HEK293T (cell line): ENCODE measurements around the gene TRPV3.

ENCODE experiments used
- CTCF ChIA-PET: fragments of 350-600 bp; formaldehyde crosslinking; extraction: SDS; loops from one replicate; lab custom pipeline; 2021; ENCODE audit warnings: antibody characterized with exemption, inconsistent platforms; lab: Yijun Ruan, JAX
- POLR2A ChIA-PET: fragments of 350-600 bp; formaldehyde crosslinking; extraction: SDS; loops from one replicate; lab custom pipeline; 2020; ENCODE audit warnings: antibody characterized with exemption, inconsistent platforms; lab: Yijun Ruan, JAX
- DNase-seq: peaks from one replicate; pipeline ENCODE4 v3.0.0; 2012; ENCODE audit warnings: mixed read lengths; ENCODE audit errors: extremely low spot score
- ARNT ChIP-seq: fragments of 450-650 bp; IDR thresholded peaks from 2 replicates; pipeline ENCODE4 v1.6.1; 2017; ENCODE audit warnings: mild to moderate bottlenecking
- BHLHE40 ChIP-seq: fragments of 450-650 bp; IDR thresholded peaks from 2 replicates; pipeline ENCODE4 v1.6.1; 2016; ENCODE audit warnings: mild to moderate bottlenecking, moderate library complexity, borderline replicate concordance
- CTBP1 ChIP-seq: fragments of 450-650 bp; IDR thresholded peaks from 2 replicates; pipeline ENCODE4 v1.6.1; 2016; ENCODE audit warnings: borderline replicate concordance
- ELF4 ChIP-seq: fragments of 450-650 bp; IDR thresholded peaks from 2 replicates; pipeline ENCODE4 v1.6.1; 2017; ENCODE audit warnings: antibody characterized with exemption
- FOXA1 ChIP-seq: fragments of 450-650 bp; IDR thresholded peaks from 2 replicates; pipeline ENCODE4 v1.6.1; 2016; ENCODE audit warnings: mild to moderate bottlenecking
- FOXK2 ChIP-seq: fragments of 450-650 bp; IDR thresholded peaks from 2 replicates; pipeline ENCODE4 v1.6.1; 2016; ENCODE audit warnings: mild to moderate bottlenecking
- FOXM1 ChIP-seq: fragments of 450-650 bp; IDR thresholded peaks from 2 replicates; pipeline ENCODE4 v1.6.1; 2017; ENCODE audit warnings: mild to moderate bottlenecking, borderline replicate concordance
- HDGF ChIP-seq: fragments of 450-650 bp; IDR thresholded peaks from 2 replicates; pipeline ENCODE4 v1.6.1; 2017; ENCODE audit warnings: antibody characterized with exemption, borderline replicate concordance
- L3MBTL2 ChIP-seq: fragments of 450-650 bp; conservative IDR thresholded peaks from 2 replicates; pipeline ENCODE4 v1.6.1; 2016; ENCODE audit warnings: mild to moderate bottlenecking
- LEF1 ChIP-seq: fragments of 450-650 bp; IDR thresholded peaks from 2 replicates; pipeline ENCODE4 v1.6.1; 2017; ENCODE audit warnings: mild to moderate bottlenecking, borderline replicate concordance
- NFRKB ChIP-seq: fragments of 450-650 bp; IDR thresholded peaks from 2 replicates; pipeline ENCODE4 v1.6.1; 2016; ENCODE audit warnings: mild to moderate bottlenecking, moderate library complexity
- PKNOX1 ChIP-seq: fragments of 450-650 bp; IDR thresholded peaks from 2 replicates; pipeline ENCODE4 v1.6.1; 2016
- SP1 ChIP-seq: fragments of 450-650 bp; IDR thresholded peaks from 2 replicates; pipeline ENCODE4 v1.6.1; 2017
- SUZ12 ChIP-seq: fragments of 450-650 bp; IDR thresholded peaks from 2 replicates; pipeline ENCODE4 v1.6.1; 2016; ENCODE audit warnings: mild to moderate bottlenecking
- TARDBP ChIP-seq: fragments of 450-650 bp; IDR thresholded peaks from 2 replicates; pipeline ENCODE4 v1.6.1; 2016
- ZNF384 ChIP-seq: fragments of 450-650 bp; IDR thresholded peaks from 2 replicates; pipeline ENCODE4 v1.6.1; 2016

The TRPV3 gene

DNA sequence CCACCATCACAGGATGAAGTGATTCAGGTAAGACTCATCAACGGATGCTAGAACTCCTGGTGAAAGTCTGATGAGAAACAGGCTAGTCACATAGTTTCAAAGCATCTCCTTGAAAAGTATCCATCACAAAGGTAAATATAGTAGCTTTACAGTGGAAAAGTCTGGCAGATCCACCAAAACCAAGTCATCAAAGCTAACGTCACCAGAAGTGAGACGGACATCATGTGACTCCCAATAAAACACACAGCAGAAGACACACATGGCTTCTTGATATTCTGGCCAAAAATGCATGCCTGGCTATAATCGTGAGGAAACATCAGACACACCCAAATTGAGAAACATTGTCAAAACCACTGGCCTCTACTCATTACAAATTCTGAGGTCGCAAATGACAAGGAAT, 17.9 kb upstream of the TRPV3 start:
- DNase-seq = no peak
- TF ChIP-seq FOXK2 = no peak
- TF ChIP-seq PKNOX1 = no peak
- TF ChIP-seq SUZ12 = no peak
- TF ChIP-seq FOXA1 = no peak
- TF ChIP-seq NFRKB = no peak
- TF ChIP-seq CTBP1 = no peak
- no peak for TF ChIP-seq ARNT
- TF ChIP-seq BHLHE40 = no peak
- no peak for TF ChIP-seq SP1
- no peak for TF ChIP-seq ZNF384
- no peak for TF ChIP-seq FOXM1
- no peak for TF ChIP-seq HDGF
- no peak for TF ChIP-seq L3MBTL2
- no peak for TF ChIP-seq TARDBP
- CTCF ChIA-PET = no interaction called here
- POLR2A ChIA-PET = no interaction called here

DNA sequence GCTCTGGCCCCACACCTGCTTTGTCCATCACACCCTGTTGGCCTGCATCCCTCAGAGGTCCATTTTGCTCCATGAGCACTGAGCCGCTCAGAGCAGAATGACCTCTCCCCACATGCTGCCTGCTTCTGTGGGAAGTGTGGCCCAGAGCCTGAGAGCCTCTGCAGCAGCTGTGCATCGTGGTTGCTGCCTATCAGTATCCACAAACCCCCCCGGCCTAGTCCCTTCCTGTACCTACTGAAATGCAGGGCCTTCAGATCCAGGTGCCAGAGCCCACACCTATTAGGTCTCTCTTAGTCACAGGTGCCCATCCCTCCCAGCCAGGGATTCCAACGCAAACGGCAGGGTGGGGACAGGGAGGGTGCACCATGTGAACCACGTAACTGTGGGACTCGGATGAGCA, 16.6 kb upstream of the TRPV3 start:
- ChIA-PET POLR2A (no interaction called here), CTCF (no interaction called here)
- DNase-seq = no peak
- no peak for TF ChIP-seq FOXM1
- no peak for TF ChIP-seq NFRKB
- TF ChIP-seq BHLHE40 = no peak
- no peak for TF ChIP-seq LEF1
- no peak for TF ChIP-seq SP1
- TF ChIP-seq L3MBTL2 = no peak
- no peak for TF ChIP-seq ELF4
- TF ChIP-seq ZNF384 = no peak
- TF ChIP-seq FOXK2 = no peak
- TF ChIP-seq ARNT = no peak
- no peak for TF ChIP-seq HDGF
- no peak for TF ChIP-seq PKNOX1

DNA sequence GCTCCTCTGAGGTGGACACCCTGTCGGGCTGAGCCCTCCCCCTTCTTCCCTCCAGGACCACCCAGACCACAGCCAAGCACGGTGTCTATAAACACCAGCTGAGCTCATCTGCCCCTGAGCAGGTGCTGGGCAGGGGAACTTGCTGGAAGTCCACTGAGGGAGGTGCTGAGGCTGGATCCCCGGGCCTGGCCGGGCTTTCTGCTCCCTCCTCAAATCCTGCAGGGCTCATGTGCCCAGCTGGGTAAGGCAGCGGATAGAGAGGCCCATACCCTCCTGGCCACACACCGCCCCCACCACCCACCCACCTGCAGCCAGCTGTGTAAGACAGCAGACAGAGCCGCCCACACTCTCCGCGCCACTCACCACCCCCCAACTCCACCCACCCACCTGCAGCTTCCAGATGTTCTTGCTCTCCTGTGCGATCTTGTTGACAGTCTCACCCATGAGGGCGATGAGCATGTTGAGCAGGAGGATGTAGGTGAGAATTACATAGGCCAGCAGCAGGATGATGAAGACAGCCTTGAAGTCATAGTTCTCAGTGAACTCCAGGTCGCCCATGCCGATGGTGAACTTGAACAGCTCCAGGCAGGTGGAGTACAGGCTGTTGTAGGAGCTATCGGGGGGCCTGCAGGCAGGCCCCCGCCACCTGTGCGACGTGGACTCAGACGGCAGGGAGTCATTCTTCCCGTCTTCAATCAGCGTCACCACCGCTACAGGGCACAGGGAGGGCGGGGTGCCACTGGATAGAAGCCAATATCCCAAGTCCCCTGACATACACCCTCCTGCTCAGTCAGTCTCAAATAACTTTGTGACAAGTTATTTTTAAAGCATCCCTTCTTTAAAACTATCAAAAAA, 15.9 kb upstream of the TRPV3 start:
- CTCF ChIA-PET = no interaction called here
- DNase-seq = no peak
- TF ChIP-seq SUZ12 (no peak), TARDBP (no peak), LEF1 (no peak), L3MBTL2 (no peak), ZNF384 (no peak), FOXK2 (no peak)
- POLR2A ChIA-PET = no interaction called here

DNA sequence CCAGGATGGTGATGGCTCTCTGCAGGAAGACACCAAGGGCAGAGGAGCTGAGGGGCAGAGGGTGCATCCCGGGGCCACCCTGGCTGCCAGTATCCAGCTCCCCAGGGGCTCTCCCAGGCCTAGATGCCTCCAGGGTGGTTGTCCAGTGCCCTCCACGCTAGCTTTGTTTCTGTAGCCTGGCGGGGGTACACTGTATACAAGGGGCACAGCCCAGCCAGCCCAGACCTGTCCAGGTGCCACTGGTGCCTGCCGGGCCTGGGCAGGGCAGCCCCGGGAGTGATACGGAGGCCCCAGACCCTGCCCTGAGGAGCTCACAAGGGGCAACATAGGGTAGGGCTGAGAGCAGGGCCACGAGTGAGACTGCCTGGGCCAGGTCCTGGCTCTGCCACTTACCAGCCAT, 14.6 kb upstream of the TRPV3 start:
- CTCF ChIA-PET = no interaction called here

DNA sequence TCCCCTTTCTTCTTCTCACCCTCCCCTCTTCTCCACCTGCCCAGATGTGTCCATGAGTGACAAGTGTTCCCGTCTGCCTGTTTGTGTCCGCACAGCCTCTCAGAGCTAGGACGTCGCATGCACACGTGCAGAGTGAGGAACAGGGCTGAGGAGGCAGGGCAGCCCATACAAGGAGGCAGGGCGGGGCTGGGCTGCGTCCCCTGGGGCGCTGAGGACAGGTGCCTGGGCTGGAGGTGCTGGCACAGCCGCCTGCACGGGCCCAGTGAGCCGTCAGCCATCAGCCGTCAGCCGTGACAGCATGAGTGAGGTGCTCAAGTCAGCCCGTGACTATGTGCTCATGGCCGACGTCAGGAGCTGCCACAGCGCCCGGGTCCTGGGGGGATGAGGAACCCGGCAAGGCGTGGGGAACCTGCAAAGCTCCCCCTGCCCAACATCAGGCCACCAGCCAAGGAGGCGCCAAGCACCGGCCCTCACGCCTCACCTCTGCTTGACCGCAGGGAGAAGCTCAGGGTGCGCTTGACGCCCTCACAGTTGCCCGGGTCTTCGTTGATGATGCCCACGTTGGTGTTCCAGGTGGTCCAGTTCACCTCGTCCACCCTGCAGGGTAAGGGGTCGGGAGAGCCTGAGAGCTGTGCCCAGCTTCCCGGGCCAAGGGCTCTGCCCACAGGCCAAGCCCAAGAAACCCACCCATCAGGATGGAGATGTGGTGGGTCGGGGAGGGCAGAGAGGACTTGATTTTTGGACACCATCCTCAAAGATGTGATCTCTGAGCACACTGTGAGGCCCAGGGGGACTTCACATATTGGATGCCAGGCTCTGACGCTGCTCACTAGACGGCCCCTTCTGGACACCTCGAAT, 13.7 kb upstream of the TRPV3 start:
- no peak for DNase-seq
- ChIA-PET CTCF (no interaction called here), POLR2A (interaction anchor here (0.6 kb wide), 1 partner anchor 13 kb away, joined by 3 read pairs; no protein-coding TSS in a partner anchor)
- TF ChIP-seq TARDBP = no peak

More for the DNA sequence above, 14.6 kb upstream of the TRPV3 start:
- POLR2A ChIA-PET = no interaction called here
- TF ChIP-seq ELF4 (no peak), ZNF384 (no peak), ARNT (no peak), FOXA1 (no peak), LEF1 (no peak), NFRKB (no peak), FOXK2 (no peak), L3MBTL2 (no peak), BHLHE40 (no peak), SP1 (no peak), SUZ12 (no peak)
- no peak for DNase-seq

- ChIA-PET POLR2A (no interaction called here), CTCF (no interaction called here)
- no peak for DNase-seq
- no peak for TF ChIP-seq ZNF384
- no peak for TF ChIP-seq ELF4
- TF ChIP-seq PKNOX1 = no peak
- TF ChIP-seq LEF1 = no peak
- no peak for TF ChIP-seq ARNT
- no peak for TF ChIP-seq FOXA1
- no peak for TF ChIP-seq FOXK2
- TF ChIP-seq CTBP1 = no peak
- TF ChIP-seq SP1 = no peak
- no peak for TF ChIP-seq NFRKB
- no peak for TF ChIP-seq L3MBTL2
- TF ChIP-seq TARDBP = no peak
Measured at GRCh38 chr17:3569534-3570137, 12.0 kb upstream of the TRPV3 start.
